T-helper 2 cell treated with Interferon-gamma antibody and Interleukin-4, amounts not matched to agents 100 ng/mL and 5 ng/mL, for 36 hours (primary cell): ENCODE results near the gene SPAST. TPM values are rescaled to one million over a fixed set of nuclear protein-coding genes. Genes with fewer than 3 reads are reported as not detected.
"Not testable (repeated sequence)": the region's sequence is repeated elsewhere in the genome, so short reads cannot be mapped to it uniquely, and the experiment has no call there.

Experiments
- intact Hi-C: fragments of 100-400 bp; cut with micrococcal nuclease; formaldehyde crosslinking; loops from one replicate; pipeline ENCODE4 v1.15.1; 2023
- total RNA-seq: library from RNA; stranded (reverse); gene quantifications from 2 replicates; pipeline ENCODE4 v1.2.3, GENCODE V29; 2022

Gene SPAST, protein sequence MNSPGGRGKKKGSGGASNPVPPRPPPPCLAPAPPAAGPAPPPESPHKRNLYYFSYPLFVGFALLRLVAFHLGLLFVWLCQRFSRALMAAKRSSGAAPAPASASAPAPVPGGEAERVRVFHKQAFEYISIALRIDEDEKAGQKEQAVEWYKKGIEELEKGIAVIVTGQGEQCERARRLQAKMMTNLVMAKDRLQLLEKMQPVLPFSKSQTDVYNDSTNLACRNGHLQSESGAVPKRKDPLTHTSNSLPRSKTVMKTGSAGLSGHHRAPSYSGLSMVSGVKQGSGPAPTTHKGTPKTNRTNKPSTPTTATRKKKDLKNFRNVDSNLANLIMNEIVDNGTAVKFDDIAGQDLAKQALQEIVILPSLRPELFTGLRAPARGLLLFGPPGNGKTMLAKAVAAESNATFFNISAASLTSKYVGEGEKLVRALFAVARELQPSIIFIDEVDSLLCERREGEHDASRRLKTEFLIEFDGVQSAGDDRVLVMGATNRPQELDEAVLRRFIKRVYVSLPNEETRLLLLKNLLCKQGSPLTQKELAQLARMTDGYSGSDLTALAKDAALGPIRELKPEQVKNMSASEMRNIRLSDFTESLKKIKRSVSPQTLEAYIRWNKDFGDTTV
- 20.4 and 21.5 TPM in 2 replicates for total RNA-seq

DNA sequence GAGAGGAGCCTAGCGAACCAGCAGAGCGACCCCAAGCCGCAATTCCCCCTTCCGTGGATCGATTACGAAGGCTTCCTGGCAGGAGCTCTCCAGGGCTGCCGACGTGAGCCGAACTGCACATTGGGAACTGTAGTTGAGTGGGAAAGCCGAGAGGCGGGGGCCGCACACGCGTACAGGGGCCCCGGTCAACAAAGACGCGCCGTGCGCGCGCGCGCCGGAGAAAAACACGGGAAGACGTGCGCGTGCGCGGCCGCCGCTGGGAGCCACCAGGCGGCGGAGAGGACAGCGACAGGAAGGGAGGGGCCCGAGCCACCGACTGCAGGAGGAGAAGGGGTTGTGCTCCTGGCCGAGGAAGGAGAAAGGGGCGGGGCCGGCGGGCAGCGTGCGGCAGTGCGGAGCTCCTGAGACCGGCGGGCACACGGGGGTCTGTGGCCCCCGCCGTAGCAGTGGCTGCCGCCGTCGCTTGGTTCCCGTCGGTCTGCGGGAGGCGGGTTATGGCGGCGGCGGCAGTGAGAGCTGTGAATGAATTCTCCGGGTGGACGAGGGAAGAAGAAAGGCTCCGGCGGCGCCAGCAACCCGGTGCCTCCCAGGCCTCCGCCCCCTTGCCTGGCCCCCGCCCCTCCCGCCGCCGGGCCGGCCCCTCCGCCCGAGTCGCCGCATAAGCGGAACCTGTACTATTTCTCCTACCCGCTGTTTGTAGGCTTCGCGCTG lies at the start of gene SPAST:
Gene SPAST (plus strand): TSS at position 247 of the 711 bp plus-strand sequence. CDS start 276 bp downstream, at position 523.
- intact Hi-C loops: loop anchor here (1.0 to 5.0 kb wide), 6 partner anchors 24 to 565 kb away; partner anchors contain the start of genes BIRC6, DPY30, MEMO1 and TTC27

DNA sequence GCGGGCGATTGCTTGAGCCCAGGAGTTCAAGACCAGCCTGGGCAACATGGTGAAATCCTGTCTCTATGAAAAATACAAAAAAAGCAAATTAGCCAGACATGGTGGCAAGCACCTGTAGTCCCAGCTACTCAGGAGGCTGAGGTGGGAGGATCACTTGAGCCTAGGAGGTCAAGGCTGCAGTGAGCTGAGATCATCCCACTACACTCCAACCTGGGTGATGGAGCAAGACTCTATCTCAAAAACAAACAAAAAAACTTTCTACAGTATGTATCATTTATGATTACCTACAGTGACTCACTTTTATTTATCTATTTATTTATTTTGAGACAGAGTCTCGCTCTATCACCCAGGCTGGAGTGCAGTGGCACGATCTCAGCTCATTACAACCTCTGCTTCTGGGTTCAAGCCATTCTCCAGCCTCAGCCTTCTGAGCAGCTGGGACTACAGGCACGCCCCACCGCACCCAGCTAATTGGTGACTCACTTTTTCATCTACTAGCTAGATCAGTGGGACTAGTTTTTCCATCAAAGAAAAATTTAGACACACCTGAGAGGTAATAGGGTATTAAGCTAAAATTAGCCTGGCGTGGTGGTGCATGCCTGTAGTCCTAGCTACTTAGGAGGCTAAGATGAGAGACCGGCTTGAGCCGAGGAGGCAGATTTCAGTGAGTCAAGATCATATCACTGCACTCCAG lies 44.4 kb upstream of the SPAST start:
- intact Hi-C loops: not testable (repeated sequence)

DNA sequence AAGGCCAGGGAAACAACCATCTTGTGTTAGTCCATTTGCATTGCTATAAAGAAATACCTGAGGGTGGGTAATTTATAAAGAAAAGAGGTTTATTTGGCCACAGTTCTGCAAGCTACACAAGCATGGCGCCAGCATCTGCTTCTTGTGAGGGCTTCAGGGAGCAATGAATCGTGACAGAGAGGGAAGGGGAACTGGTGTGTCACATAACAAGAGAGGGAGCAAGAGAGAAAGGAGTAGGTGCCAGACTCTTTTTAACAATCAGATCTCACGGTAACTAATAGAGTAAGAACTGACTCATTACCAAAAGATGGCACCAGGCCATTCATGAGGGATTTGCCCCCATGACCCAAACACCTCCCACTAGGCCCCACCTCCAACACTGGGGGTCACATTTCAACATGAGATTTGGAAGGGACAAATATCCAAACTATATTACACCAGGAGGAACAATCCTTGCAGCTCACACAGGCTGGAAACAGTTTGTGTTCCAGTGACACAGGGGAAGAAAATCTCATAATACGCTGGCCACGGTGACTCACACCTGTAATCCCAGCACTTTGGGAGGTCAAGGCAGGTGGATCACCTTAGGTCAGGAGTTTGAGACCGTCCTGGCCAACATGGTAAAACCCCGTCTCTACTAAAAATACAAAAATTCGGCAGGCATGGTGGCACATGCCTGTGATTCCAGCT lies 29.0 kb upstream of the SPAST start:
- intact Hi-C loops: not testable (repeated sequence)

DNA sequence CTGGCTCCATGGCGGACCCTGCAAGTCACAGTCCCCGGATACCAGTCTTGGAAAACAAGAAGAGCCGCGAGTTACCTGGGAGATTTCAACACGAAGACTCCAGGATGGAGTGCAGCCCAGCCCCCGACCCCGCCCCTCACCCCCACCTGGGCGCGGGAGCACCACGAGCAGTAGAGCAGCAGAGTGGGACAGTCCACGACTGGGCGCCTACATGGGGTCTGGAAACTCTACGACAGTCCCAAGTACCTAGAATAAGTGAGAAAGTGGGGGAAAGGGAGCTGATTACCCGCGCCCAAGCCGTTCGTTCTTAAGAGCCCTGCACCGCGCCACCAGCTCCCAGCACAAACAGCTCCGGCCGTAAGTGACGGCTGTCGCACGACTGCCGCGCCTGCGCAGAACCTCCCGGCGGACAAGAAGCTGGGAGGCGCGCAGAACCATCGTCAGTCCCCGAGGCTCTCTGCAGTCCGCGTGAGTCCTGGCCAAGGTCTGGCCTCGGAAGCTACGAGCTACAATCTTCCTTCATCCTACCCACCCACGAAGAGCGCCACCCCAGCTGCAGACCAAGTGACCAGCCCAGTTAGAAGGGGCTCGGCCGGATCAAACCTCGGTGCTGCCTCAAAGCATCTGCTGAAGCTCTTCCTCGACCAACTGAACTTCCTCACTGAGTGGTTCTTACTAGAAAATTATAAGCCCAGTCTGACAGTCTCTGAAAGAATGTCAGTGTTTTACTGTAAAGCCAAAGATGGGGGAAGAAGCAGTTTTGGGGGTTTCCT lies 23.7 kb upstream of the SPAST start, which contains the start of gene DPY30:
Gene DPY30 (minus strand): TSS at position 359 of the 773 bp plus-strand sequence. CDS start 349 bp downstream, at position 10.
- intact Hi-C loops: loop anchor here (1.0 kb wide), 3 partner anchors 24 to 318 kb away; partner anchors contain the start of genes BIRC6, MEMO1 and SPAST

DNA sequence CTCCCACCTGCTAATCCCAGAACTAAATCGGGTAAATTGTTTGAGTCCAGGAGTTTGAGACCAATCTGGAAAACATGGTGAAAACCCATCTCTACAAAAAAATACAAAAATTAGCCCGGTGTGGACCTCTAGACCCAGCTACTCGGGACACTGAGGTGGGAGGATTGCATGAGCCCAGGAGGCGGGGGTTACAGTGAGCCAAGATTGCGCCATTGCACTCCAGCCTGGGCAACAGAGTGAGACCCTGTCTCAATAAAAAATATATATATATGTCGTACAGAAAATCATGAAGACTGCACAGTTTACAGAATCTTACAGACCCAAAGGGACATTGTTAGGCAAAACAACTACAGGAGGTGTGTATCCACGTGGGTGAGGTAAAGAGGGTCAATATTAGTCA lies 19.8 kb upstream of the SPAST start:
- intact Hi-C loops: no loop called here

DNA sequence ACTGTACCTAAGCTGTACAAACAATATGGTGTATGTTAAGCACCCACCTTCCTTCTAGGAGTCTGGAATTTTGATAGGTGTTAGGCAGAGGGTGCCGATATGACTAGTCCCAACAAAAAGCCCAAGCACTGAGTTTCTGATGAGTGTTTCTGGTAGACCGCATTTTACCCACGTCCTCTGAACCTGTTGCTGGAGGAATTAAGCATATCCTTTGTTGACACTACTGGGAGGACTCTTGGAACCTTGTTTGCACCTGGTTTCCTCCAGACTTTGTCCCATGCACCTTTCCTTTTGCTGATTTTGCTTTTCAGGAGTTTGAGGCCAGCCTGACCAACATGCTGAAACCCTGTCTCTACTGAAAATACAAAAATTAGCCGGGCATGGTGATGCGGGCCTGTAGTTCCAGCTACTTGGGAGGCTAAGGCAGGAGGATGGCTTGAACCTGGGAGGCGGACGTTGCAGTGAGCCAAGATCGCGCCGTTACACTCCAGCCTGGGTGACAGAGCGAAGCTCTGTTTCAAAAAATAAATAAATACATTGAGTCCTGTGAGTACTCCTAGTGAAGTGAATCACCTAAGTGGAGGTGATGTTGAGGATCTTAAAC lies 11.4 kb upstream of the SPAST start:
- intact Hi-C loops: no loop called here

DNA sequence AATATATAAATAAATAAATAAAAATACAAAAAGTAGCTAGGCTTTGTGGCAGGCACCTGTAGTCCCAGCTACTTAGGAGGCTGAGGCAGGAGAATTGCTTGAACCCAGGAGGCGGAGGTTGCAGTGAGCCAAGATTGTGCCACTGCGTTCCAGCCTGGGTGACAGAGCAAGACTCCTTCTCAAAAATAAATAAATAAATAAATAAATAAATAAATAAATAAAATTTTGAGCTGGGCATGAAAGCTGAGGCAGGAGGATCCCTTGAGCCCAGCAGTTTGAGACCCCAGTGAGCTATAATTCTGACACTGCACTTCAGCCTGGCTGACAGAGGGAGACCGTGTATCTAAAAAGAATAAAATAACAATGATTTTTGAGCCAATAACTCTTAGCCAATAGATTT lies 8.8 kb upstream of the SPAST start:
- intact Hi-C loops: not testable (repeated sequence)

DNA sequence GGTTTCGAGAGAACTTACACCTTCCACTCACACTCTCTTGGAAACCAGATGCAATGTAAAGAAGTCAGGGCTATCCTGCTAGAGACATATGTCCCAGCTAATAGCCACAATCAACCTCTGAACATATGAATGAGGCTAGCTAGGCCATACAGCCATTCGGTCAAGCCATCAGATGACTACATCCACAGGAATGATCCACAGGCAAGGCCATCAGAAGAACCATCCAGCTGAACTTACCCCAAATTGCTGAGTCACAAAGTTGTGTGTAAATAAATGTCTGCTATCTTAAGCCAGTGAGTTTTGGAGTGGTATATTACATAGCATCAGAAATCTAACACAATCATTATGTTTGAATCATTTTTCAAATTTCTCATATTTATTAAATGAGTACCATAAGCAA lies 5.2 kb upstream of the SPAST start:
- intact Hi-C loops: no loop called here

DNA sequence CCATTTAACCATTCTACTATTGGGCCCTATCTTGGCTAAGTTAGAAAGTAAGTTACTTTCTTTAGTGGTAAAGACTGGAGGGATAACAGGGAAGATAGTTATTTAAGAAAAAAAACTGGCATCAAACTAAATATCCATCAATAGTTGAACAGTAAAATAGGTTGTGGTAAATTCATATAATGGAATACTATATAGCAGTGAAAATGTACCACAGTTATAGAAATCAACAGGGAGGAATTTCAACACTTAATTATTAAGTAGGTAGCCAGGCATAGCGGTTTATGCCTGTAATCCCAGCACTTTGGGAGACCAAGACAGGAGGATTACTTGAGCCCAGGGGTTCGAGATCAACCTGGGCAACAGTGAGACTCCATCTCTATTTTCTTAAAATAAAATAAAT lies 3.1 kb upstream of the SPAST start:
- intact Hi-C loops: loop anchor here (5.0 kb wide), 1 partner anchor 217 kb away; the partner anchor contains the start of gene YIPF4

DNA sequence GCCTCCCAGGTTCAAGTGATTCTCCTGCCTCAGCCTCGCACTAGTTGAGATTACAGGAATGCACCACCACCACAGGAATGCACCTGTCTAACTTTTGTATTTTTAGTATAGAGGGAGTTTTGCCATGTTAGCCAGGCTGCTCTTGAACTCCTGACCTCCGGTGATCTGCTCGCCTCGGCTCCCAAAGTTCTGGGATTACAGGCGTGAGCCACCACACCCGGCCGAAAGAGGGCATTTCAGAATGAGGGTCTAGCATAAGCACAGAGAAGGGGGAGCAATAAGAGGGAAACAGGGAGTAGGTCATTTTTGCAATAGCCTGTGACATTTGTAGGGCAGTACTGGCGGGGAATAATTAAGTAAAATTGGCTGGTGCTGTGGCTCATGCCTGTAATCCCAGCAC lies 1.9 kb upstream of the SPAST start:
- intact Hi-C loops: loop anchor here (5.0 kb wide), 1 partner anchor 216 kb away; the partner anchor contains the start of gene YIPF4

DNA sequence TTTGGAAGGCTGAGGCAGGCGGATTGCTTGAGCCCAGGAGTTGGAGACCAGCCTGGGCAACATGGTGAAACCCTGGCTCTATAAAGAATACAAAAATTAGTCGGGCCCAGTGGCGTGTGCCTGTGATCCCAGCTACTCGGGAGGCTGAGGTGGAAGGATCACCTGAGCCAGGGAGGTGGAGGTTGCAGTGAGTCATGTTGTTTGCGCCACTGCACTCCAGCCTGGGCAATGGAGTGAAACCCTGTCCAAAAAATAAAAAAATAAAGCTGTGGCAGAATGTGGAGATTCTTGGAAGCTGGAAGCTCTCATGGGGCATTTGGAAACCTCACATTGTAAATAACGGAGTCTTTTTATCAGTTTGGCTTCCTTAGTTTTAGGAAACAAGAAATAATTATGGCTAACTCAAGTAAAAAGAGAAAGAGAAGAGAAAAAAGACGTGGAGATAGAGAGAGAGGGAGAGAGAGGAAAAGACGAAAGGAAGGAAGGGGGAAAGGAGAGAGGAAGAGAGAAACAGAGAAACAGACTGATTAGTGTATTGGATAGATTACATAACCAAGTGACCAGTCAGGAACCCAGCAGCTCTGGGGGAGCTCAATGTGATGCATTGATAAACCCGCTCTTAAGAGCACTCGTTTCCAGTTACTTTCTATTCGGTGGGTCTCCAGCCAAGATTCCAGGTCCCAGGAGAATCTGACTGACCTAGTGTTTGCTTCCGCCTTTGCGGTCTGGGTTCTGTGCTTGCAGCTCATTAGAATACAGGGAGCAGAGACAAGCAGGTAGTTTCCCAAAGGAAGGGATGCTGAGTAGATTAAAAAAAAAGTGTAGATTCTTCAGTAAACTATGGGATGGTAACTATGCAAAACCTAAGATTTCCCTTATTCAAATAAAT lies 1.1 kb upstream of the SPAST start:
- intact Hi-C loops: loop anchor here (2.0 to 5.0 kb wide), 2 partner anchors 215 to 567 kb away; partner anchors contain the start of genes TTC27 and YIPF4

DNA sequence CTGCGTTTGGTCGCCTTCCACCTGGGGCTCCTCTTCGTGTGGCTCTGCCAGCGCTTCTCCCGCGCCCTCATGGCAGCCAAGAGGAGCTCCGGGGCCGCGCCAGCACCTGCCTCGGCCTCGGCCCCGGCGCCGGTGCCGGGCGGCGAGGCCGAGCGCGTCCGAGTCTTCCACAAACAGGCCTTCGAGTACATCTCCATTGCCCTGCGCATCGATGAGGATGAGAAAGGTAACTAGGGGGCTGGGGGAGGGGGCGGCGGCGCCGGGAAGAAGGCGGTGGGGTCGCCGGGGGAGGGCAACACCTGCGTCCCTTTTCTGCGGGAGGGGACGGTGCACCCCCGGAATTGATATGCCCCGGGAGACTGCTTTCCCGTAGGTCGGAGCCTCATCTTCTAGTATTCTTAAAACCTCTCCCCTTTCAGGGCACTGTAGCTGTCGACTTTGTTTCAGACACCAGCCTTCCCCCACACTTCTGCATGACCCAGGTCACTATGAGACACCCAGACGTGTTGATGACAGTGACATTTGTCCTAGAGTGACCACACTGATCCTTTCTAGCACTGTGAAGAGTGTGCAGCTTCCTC lies 755 bp downstream of the SPAST start:
- intact Hi-C loops: loop anchor here (5.0 kb wide), 1 partner anchor 213 kb away; the partner anchor contains the start of gene YIPF4

DNA sequence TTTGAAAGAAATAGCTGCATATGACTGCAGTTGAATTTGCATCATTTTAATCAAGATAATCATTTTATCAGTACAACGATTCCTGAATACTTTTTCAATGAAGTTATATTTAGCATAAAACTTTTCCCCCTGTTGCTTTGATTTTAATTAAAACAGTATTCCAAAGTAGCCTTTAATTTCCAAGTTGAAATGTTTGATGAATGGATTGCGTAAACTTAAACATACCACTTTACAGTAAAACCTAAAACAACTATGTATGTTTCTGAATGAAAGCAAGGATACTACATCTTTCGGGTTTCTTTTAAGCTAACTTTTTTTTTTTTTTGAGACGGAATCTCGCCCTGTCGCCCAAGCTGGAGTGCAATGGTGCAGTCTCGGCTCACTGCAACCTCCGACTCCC lies 1.4 kb downstream of the SPAST start:
- intact Hi-C loops: loop anchor here (5.0 kb wide), 1 partner anchor 213 kb away; the partner anchor contains the start of gene YIPF4

DNA sequence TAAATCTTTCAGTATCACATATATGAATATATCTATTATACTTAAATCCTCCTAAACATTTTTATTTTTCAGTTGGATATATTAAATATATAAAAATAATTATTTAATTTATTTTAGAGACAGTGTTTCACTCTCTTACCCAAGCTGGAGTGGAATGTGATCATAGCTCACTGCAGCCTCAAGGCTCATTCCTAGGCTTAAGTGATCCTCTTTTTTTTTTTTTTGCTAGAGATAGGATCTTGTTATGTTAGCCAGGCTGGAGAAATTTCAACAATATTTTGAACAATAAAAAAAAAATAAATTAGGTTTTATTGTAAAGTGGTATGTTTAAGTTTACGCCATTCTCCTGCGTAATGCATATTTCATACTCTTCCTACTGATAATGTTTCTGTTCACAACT lies 4.2 kb downstream of the SPAST start:
- intact Hi-C loops: no loop called here

DNA sequence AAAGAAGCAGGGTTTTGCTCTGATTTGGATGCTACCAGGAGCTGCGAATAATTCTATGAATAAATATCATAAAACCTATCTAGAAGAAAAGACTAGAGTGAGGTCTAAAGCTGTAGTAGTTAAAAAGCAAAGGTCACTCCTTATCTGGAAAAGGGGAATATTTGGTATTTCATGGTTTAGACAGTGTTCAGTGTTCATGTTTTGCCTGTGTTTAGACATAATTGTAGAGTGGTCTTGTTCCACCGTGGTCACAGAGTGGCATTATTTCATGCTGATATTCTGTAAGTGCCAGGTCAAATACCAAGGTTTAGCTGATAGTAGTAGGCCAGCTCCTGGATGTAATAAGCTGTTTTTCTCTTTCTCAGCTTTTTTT lies 10.8 kb downstream of the SPAST start:
- intact Hi-C loops: no loop called here

DNA sequence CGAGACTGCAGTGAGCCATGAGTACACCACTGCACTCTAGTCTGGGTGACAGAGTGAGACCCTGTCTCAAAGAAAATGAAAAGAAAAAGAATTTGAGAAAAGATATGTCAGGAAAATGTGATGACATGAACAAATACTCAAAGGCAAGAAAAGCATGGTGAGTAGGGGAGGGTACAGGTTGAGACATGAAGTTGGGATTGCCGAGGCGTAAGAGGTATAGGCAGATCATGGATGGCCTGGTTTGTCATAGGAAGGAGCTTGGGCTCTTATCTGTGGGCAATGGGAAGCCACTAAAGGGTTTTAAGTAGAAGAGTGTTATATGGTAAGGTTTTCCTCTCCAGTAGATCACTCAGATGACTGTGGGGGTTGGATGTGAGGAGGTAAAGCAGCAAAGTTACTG lies 32.3 kb downstream of the SPAST start:
- intact Hi-C loops: no loop called here

DNA sequence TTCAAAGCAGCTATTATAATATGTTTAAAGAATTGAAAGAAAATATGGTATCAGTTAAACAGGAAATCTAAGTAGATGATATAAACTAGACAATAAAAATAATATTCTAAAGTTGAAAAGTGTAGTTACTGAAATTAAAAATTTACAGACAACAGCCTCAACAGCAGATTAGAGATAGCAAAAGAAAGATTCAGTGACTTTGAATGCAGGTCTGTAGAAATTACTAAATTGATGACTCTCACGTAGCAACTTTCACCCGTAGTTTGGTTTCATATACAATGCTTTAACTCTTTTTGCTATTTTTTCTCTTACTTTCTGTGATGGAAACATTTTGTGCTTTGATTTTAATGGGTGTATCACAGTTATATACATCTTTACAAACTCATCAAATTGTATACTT lies 44.8 kb downstream of the SPAST start:
- intact Hi-C loops: no loop called here

DNA sequence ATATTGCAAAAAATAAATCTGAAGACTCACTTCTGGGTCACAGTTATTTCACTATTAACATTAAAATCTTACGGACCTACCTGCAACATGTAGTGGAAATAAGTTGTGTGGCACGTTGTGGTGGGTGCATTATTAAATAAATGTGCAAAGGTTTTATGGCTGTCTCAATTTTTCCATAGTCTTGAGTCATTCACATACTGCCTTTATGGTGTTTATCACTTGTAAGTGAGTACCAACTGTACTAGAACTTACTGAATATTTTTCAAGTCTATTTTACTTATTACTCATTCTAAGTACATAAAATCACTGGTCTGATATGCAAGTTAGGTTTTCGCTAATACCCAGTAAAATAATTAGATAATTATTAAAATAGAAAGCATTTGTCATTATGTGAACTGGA lies 54.7 kb downstream of the SPAST start:
- intact Hi-C loops: no loop called here
